PFSK-1 (cell line): ENCODE measurements around the gene SH2B3.

Experiments
- FOXP2 ChIP-seq: optimal IDR thresholded peaks from 2 replicates; pipeline ENCODE3; 2011; ENCODE audit warnings: borderline replicate concordance, control low read depth, inconsistent platforms; ENCODE audit not compliant: insufficient read depth; ENCODE audit errors: extremely low read length, extremely low read depth
- POLR2AphosphoS5 ChIP-seq: IDR thresholded peaks from 2 replicates; pipeline ENCODE4 v1.6.1; 2012; ENCODE audit warnings: low read depth, mild to moderate bottlenecking, control low read depth, low read length, moderate library complexity
- SIN3A ChIP-seq: IDR thresholded peaks from 2 replicates; pipeline ENCODE4 v1.6.1; 2012; ENCODE audit warnings: mild to moderate bottlenecking, low read length, moderate library complexity, borderline replicate concordance; ENCODE audit not compliant: insufficient read depth
- TAF1 ChIP-seq: IDR thresholded peaks from 2 replicates; pipeline ENCODE4 v1.6.1; 2012; ENCODE audit warnings: low read length, control low read depth, borderline replicate concordance; ENCODE audit not compliant: insufficient read depth
- TF ChIP-seq, protein P1 (sequence below), 2 experiments: IDR thresholded peaks; 2 replicates each; pipeline versions ENCODE4 v1.6.1 to v1.8.0; 2011 to 2012; ENCODE audit warnings: low read depth in 2 of 2, low read length in 2 of 2, control low read depth in 1 of 2, inconsistent platforms in 1 of 2, mild to moderate bottlenecking in 1 of 2, moderate library complexity in 1 of 2; ENCODE audit not compliant: insufficient read depth in 1 of 2

DNA sequence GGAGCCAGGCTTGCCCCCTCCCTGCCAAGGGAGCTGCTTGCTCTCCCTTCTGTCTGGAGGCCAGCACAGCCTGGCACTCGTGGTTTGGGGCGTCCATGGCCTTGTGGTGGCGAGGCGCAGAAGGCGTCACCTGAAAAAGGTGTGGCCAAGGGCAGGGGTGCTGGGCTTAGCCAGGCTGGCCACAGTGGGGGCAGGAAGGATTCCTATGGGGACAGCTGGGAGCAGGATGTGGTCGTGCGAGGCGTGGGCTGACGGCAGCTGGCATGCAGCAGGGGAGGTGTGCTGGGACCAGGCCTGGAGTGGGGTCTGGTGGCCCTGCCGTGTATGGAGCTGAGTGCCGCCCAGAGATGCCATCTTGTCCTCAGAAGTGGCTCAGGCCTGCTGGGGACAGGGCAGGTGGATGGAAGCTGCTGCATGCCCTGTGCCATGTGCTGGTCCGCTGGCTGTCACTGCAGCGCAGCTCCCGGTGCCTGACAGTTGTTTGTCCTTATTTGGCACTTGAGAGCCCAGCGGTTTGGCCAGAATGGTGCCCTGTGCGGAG, 30.0 kb downstream of the SH2B3 start:
- no peak for TF ChIP-seq POLR2AphosphoS5
- TF ChIP-seq TAF1 = no peak
- TF ChIP-seq, protein P1, sequence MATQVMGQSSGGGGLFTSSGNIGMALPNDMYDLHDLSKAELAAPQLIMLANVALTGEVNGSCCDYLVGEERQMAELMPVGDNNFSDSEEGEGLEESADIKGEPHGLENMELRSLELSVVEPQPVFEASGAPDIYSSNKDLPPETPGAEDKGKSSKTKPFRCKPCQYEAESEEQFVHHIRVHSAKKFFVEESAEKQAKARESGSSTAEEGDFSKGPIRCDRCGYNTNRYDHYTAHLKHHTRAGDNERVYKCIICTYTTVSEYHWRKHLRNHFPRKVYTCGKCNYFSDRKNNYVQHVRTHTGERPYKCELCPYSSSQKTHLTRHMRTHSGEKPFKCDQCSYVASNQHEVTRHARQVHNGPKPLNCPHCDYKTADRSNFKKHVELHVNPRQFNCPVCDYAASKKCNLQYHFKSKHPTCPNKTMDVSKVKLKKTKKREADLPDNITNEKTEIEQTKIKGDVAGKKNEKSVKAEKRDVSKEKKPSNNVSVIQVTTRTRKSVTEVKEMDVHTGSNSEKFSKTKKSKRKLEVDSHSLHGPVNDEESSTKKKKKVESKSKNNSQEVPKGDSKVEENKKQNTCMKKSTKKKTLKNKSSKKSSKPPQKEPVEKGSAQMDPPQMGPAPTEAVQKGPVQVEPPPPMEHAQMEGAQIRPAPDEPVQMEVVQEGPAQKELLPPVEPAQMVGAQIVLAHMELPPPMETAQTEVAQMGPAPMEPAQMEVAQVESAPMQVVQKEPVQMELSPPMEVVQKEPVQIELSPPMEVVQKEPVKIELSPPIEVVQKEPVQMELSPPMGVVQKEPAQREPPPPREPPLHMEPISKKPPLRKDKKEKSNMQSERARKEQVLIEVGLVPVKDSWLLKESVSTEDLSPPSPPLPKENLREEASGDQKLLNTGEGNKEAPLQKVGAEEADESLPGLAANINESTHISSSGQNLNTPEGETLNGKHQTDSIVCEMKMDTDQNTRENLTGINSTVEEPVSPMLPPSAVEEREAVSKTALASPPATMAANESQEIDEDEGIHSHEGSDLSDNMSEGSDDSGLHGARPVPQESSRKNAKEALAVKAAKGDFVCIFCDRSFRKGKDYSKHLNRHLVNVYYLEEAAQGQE (IDR thresholded peaks at IDR 0.05; ENCODE audit: insufficient read depth in 1 of 2, low read depth in 2 of 2, low read length in 2 of 2) = no peak
- TF ChIP-seq SIN3A = no peak
- no peak for TF ChIP-seq FOXP2
